NCI-H1092 treated with DMSO at 0.1 percent for 48 hours (cell line): ENCODE data around the gene KRTAP20-4.

Experiments used
- DNase-seq: peaks from one replicate; lab custom pipeline; 2025; lab: John Stamatoyannopoulos, UW

The KRTAP20-4 gene

DNA sequence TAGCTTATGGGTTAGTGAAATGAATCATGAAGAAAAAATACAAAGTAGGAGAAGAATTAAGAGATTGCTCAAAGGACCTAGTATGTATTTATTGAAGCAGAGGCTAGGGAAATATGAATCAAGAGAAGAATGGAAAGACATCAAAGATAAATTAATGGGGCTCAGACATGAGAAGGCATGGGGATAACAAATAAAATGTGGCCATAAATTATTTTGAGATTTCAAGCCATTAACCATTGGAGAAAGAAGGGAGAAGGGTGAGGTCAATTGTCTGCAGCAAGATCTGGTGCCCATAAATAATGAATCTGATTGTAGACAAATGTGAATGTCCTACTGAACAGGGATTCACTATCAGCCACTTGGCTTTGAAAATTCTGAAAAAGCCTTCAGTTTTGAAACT lies 32.5 kb downstream of the KRTAP20-4 start:
- no peak for DNase-seq

DNA sequence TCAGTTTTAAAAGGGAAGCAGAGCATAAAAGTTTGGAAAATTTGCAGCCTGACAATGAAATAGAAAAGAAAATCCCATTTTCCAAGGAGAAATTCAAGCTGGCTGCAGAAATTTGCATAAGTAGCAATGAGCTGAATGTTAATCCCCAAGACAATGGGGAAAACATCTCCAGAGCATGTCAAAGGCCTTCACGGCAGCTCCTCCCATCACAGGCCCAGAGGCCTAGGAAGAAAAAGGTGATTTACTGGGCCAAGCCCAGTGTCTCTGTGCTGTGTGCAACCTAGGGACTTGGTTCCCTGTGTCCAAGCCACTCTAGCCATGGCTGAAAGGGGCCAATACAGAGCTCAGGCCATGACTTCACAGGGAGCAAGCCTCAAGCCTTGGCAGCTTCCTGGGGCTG lies 48.3 kb downstream of the KRTAP20-4 start:
- DNase-seq, result no peak
